Anterior cingulate cortex (tissue), 58 donors: ENCODE results near the gene RPL28.

Experiments
- DNase-seq, 58 donors: peaks; one replicate each; lab custom pipeline; 2025; lab: John Stamatoyannopoulos, UW

The RPL28 gene

GRCh38 chr19:55385724-55386492 lies at the start of gene RPL28:
Gene RPL28, plus strand, starts transcription at chr19:55385932. Its CDS starts 426 bp downstream, at chr19:55386358.
- DNase-seq: peak; percentile 84 to 99 (median 97)

GRCh38 chr19:55336101-55336500 lies 49.6 kb upstream of the RPL28 start:
- DNase-seq: no peak

- DNase-seq: peak; percentile 98 to 100 (median 100)
These were observed 46.4 kb upstream of the RPL28 start, which contains the start of gene KMT5C for GRCh38 chr19:55339105-55339888. Gene KMT5C, plus strand, starts transcription at chr19:55339876. Its CDS starts 2,061 bp downstream, at chr19:55341937.

- peak in 6 of 58 donors; percentile 38 to 65 (median 48) for DNase-seq
These were observed 45.6 kb upstream of the RPL28 start for GRCh38 chr19:55339889-55340783.

- DNase-seq: peak in 9 of 58 donors; percentile 9 to 38 (median 21)
These were observed 45.0 kb upstream of the RPL28 start for GRCh38 chr19:55340784-55341147.

- peak in 34 of 58 donors; percentile 4 to 68 (median 21) for DNase-seq
These were observed 44.6 kb upstream of the RPL28 start for GRCh38 chr19:55341171-55341588.

- no peak for DNase-seq
These were observed 43.9 kb upstream of the RPL28 start for GRCh38 chr19:55341595-55342531.

- peak in 45 of 58 donors; percentile 4 to 75 (median 40) for DNase-seq
These were observed 41.3 kb upstream of the RPL28 start for GRCh38 chr19:55344444-55344843.

- DNase-seq: no peak
These were observed 40.5 kb upstream of the RPL28 start for GRCh38 chr19:55345101-55345817.

- peak in 2 of 58 donors; percentile 30 to 46 for DNase-seq
These were observed 39.7 kb upstream of the RPL28 start for GRCh38 chr19:55345818-55346724.

GRCh38 chr19:55346725-55347441 lies 38.8 kb upstream of the RPL28 start:
- no peak for DNase-seq

- DNase-seq: no peak
These were observed 38.2 kb upstream of the RPL28 start for GRCh38 chr19:55347442-55348009.

GRCh38 chr19:55348317-55349034 lies 37.3 kb upstream of the RPL28 start:
- no peak for DNase-seq

- no peak for DNase-seq
These were observed 35.0 kb upstream of the RPL28 start for GRCh38 chr19:55350620-55351315.

GRCh38 chr19:55352040-55352439 lies 33.7 kb upstream of the RPL28 start:
- no peak for DNase-seq
